ENCODE data around the gene HK1. TPM values are rescaled to one million over a fixed set of nuclear protein-coding genes. Genes with fewer than 3 reads are reported as not detected.

The HK1 gene
- total RNA-seq: 10 to 100 TPM; 38.0 to 93.2 (median 50.6) TPM

DNA sequence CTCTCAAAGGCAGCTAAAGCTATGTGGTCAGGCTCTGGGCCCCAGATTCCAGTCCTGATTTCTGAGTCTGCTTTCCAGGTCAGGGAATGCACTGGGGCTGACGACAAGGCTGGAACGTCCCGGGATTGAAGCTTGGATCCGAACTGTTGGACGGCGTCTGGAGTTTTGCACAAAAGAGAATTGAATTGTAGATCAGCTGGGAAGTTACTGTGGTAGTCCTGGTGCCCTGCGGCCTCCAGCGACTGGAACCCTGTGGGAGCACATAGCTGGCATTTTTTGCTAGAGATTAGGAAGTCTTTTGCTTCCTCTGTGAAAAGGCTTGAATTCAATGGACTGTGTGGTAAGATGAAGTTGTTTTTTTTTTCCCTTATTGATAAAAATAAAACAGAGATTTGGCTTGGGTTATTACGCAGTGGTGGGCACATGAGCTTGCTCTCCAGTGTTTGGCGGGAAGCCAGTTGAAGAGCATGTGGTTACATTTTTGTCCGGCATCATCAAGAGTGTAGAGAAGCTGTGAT is at the start of gene HK1:
TSS of gene HK1 (plus strand) at position 51 of the 518 bp plus-strand sequence.
- no peak for DNase-seq (ENCODE audit: low spot score)

GRCh38 chr10:69229616-69229916 is 48.7 kb upstream of the HK1 start:
- ATAC-seq (ENCODE audit: low FRiP score) (no peak), DNase-seq (ENCODE audit: low spot score) (no peak)
- TF ChIP-seq, protein P1, sequence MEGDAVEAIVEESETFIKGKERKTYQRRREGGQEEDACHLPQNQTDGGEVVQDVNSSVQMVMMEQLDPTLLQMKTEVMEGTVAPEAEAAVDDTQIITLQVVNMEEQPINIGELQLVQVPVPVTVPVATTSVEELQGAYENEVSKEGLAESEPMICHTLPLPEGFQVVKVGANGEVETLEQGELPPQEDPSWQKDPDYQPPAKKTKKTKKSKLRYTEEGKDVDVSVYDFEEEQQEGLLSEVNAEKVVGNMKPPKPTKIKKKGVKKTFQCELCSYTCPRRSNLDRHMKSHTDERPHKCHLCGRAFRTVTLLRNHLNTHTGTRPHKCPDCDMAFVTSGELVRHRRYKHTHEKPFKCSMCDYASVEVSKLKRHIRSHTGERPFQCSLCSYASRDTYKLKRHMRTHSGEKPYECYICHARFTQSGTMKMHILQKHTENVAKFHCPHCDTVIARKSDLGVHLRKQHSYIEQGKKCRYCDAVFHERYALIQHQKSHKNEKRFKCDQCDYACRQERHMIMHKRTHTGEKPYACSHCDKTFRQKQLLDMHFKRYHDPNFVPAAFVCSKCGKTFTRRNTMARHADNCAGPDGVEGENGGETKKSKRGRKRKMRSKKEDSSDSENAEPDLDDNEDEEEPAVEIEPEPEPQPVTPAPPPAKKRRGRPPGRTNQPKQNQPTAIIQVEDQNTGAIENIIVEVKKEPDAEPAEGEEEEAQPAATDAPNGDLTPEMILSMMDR (IDR thresholded peaks at IDR 0.05): no peak

More for the DNA sequence above, at the start of gene HK1:
- ATAC-seq (ENCODE audit: low FRiP score): no peak
- TF ChIP-seq, protein P1 (IDR thresholded peaks at IDR 0.05): no peak

- DNase-seq (ENCODE audit: low spot score) (no peak), ATAC-seq (ENCODE audit: low FRiP score) (no peak)
- TF ChIP-seq, protein P1 (IDR thresholded peaks at IDR 0.05): no peak
These were observed 48.2 kb upstream of the HK1 start for GRCh38 chr10:69230128-69230527.

GRCh38 chr10:69232252-69232651 is 46.0 kb upstream of the HK1 start:
- TF ChIP-seq, protein P1 (IDR thresholded peaks at IDR 0.05): no peak
- ATAC-seq (ENCODE audit: low FRiP score): no peak
- DNase-seq (ENCODE audit: low spot score): no peak

DNA sequence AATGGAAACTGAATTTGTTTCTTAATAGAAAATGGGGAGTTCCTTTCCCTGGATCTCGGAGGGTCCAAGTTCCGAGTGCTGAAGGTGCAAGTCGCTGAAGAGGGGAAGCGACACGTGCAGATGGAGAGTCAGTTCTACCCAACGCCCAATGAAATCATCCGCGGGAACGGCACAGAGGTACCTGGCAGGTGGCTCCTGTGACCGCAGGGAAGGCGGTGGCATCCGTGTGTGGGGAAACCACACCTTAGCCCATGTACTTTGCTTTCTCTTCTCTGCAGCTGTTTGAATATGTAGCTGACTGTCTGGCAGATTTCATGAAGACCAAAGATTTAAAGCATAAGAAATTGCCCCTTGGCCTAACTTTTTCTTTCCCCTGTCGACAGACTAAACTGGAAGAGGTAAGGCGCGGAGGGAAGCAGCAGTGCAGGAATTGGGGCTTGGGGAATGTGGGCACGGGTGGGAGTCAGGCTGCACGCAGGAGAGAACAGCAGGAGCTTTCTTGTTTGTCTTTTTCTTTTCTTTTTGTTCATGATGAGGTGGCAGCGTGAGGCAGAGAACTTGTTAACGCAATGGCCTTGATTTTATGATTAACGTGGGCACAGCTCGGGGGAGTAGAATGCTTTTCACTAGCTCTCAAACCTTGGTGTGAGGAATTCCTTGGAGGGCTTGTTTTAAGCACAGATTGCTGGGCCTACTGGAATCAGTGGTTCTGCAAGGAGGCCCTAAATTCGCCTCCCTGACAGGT is 45.4 kb upstream of the HK1 start:
- no peak for ATAC-seq (ENCODE audit: low FRiP score)
- DNase-seq (ENCODE audit: low spot score): no peak

GRCh38 chr10:69234447-69234846 is 43.8 kb upstream of the HK1 start:
- TF ChIP-seq, protein P1 (IDR thresholded peaks at IDR 0.05): no peak
- DNase-seq (ENCODE audit: low spot score) (no peak), ATAC-seq (ENCODE audit: low FRiP score) (no peak)

More for the DNA sequence above, 45.4 kb upstream of the HK1 start:
- TF ChIP-seq, protein P1 (IDR thresholded peaks at IDR 0.05): no peak
